HepG2 (cell line): Measurements from ENCODE around the gene P4HA1.

Experiments
- CREB1 ChIP-seq, 2 experiments: fragments of 450-650 bp in 1 of 2; IDR thresholded peaks; 2 replicates each; pipeline ENCODE4 v1.6.1; 2016 to 2017; ENCODE audit warnings: control low read depth in 1 of 2, mild to moderate bottlenecking in 1 of 2, missing compliant biosample characterization in 1 of 2, missing genetic modification characterization in 1 of 2
- CTCF ChIP-seq: sonication (generic); formaldehyde crosslinking; IDR thresholded peaks from 2 replicates; pipeline ENCODE4 v1.5.0; 2020; ENCODE audit warnings: mild to moderate bottlenecking, missing genetic modification reagents, moderate library complexity
- TBL1XR1 ChIP-seq: fragments of 150-350 bp; IDR thresholded peaks from 2 replicates; pipeline ENCODE4 v1.6.1; 2014; ENCODE audit warnings: borderline replicate concordance, low read length; ENCODE audit not compliant: partially characterized antibody
- USF2 ChIP-seq, 2 experiments: sonication (generic) in 1 of 2; formaldehyde crosslinking in 1 of 2; IDR thresholded peaks; 2 replicates each; pipeline versions ENCODE4 v1.5.1 to v1.6.1; 2011 to 2020; ENCODE audit warnings: borderline replicate concordance in 1 of 2, low read depth in 1 of 2, low read length in 1 of 2, mild to moderate bottlenecking in 1 of 2, missing genetic modification reagents in 1 of 2, moderate library complexity in 1 of 2

- TF ChIP-seq TBL1XR1 (no peak), CREB1 (IDR thresholded peaks at IDR 0.05) (no peak), CREB1 (CRISPR knock-in tag; IDR thresholded peaks at IDR 0.05) (no peak), USF2 (IDR thresholded peaks at IDR 0.05; ENCODE audit: low read depth, low read length) (no peak), USF2 (CRISPR knock-in tag; IDR thresholded peaks at IDR 0.05; ENCODE audit: borderline replicate concordance) (no peak), CTCF (no peak)
Observed at GRCh38 chr10:72980348-72980747, 116.3 kb downstream of the P4HA1 start.
